CD4-positive, alpha-beta T cell treated with Interleukin-17A for 4 hours (primary cell): Measurements from ENCODE around the gene IZUMO1.
"Not testable (repeated sequence)": the region's sequence is repeated elsewhere in the genome, so short reads cannot be mapped to it uniquely, and the experiment has no call there.

Experiments used
- DNase-seq: peaks from one replicate; pipeline ENCODE4 v3.0.0-alpha.2; 2020; ENCODE audit warnings: mixed read lengths

The IZUMO1 gene

DNA sequence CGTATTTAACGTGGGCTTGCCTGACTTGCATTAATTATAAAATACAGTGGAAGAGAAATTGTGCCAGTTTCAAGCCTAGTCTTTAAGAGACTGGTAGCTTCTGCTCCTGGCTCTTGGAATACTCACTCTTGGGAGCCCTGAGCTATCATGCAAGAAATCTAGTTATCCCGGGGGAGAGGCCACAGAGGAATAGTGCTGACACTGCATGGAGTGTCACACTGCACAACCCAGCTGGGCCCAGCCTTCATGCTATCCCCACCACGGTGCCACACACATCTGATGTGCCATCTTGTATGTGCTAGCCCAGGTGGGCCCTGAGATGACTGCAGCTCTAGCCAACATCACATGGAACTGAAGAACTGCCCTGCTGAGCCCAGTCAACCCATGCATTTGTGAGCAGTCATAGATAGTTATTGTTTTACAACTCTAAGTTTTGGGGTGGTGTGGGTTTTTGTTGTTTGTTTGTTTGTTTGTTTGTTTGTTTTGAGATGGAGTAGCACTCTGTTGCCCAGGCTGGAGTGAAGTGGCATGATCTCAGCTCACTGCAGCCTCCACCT, 35.5 kb downstream of the IZUMO1 start:
- DNase-seq: no peak

- DNase-seq: no peak
Measured at GRCh38 chr19:48708471-48708870, 38.2 kb downstream of the IZUMO1 start.

DNA sequence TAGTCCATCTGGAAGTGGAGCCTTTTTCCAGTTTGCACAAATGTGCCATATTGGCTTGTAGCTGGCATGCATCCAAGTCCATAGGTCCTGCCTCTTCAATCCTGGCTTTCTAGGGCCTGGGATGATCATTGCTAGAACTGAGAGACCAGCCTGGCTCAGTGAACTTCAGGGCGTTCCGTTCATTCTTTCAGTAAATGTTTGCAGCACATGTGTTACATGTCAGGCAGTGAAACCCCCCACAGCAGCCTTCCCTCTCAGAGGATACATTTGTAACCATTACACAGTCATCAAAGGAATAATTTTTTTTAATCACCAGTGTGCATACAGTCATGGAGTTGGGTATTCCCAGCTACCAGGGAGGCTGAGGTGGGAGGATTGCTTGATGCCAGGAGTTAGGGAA, 41.3 kb downstream of the IZUMO1 start:
- no peak for DNase-seq

- no peak for DNase-seq
Measured at GRCh38 chr19:48703316-48703715, 43.4 kb downstream of the IZUMO1 start.

DNA sequence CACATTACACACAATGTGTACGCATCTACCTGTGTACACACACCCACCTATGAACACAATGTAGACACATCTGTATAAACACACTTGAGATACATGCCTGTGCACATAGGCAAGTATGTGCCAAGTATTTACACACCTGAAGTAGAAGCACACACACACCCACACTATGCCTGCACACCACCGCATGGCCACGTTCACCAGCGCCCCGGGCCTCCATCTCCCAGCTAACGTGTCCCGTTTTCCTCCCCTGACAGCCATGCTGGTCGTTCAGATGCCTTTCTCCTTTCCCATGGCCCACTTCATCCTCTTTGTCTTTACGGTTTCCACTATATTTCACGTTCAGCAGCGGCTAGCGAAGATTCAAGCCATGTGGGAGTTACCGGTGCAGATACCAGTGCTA, 44.0 kb downstream of the IZUMO1 start:
- no peak for DNase-seq

DNA sequence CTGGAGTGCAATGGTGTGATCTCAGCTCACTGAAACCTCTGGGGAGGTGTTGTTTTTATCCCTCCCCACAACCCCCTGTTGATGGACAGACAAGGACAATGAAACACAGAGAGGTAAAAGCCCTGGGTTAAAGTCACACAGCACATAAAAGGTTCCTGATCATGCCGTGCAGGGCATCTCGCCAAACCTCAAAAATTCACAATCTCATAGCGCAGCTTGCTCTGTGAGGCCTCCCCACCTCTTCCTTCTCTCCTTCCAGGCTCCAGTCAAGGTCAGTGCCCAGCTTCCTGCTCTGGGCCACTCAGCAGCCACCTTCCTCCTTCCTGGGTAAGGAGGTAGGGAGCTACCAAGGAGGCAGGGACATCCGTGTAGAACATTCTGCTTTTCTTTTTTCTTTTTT, 48.7 kb downstream of the IZUMO1 start:
- DNase-seq: no peak

GRCh38 chr19:48696353-48697010, 50.2 kb downstream of the IZUMO1 start:
- DNase-seq: peak; percentile 32

GRCh38 chr19:48695743-48696352, 50.9 kb downstream of the IZUMO1 start, which contains the start of gene FUT2:
TSS of gene FUT2 (plus strand) at chr19:48695971. CDS start at chr19:48702957, 6,986 bp downstream.
- no peak for DNase-seq

DNA sequence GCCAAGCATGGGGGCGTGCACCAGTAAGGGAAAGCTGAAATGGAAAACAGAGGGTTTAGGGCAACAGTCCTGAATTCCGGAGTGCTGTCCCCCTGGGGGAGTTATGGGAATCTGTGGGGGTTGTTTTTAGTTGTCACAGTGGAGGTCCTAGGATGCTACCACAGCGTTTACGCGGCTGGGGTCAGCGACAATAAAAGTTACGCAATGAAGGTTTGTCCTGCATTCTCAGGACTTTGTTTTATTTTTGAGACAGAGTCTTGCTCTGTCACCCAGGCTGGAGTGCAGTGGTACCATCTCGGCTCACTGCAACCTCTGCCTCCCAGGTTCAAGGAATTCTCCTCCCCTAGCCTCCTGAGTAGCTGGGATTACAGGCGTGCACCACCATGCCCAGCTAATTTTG, 53.1 kb downstream of the IZUMO1 start:
- not testable (repeated sequence) for DNase-seq
